GM10847 (cell line): ENCODE measurements around the gene CTSE.

Source experiments
- POLR2A ChIP-seq: IDR thresholded peaks from 2 replicates; pipeline ENCODE4 v1.6.1; 2011; ENCODE audit not compliant: insufficient read length; ENCODE audit errors: extremely low read depth

The CTSE gene

GRCh38 chr1:206021008-206021625 is 2.6 kb downstream of the CTSE start:
- no peak for TF ChIP-seq POLR2A

DNA sequence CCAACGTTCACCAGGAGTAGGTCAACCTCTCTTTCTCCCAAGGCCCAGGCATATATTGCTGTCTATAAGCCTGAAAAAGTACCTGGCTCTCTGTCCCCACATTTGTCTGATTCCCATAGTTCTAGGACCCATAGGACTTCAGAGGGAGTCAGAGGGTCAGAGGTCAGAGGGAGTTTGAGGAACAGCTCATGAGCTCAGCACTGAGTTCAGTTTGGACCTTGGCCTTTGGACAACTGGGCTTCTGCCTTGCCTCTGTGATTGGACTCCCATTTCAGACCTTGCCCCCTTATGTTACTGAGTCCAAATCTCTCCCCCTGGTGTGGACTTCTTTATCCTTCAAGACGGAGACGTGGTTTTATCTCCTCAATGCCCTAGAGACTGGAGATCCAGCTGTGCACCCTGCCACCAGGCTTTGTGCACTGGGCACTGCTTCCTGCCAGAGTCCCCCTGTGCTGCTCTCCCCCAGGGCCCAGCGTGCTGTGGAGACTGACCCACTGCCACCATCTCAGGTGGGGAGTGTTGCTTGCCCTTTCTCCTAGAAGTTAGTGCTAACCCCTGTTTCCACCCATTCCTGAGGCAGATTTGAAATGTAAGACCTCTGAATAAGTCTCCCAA is 3.2 kb downstream of the CTSE start:
- no peak for TF ChIP-seq POLR2A

DNA sequence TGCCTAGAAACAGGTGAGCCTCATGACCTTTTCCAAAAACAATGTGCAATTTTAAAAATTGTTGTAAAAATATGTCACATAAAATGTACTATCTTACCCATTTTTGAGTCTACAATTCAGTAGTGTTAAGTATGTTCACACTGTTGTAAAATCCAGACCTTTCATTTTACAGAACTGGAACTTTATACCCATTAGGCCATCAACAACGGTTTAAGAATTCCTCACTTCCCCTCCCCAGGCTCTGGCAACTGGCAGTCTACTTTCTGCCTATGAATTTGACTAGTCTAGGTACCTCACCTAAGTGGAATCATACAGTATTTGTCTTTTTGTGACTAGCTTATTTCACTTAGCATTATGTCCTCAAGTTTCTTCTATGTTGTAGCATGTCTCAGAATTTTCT is 8.6 kb downstream of the CTSE start:
- no peak for TF ChIP-seq POLR2A

DNA sequence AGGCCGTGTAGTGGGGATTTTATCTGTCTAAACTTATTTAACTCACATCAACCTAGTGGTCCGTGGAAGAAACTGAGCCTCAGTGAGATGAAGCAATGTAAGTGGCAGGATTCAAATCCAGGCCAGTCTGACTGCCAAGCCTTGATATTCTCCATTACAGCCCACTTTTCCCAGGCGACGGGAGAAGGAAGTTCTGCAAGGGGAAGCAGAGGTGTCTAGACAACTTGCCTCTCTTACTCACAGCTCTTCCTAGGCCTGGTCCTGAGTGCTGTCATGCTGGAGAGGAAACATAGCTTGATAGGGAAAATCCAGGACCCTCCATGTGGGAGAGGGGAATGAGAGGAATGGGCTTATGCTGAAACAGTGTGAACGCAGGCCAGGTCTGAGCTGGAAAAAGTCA is 9.1 kb downstream of the CTSE start:
- TF ChIP-seq POLR2A = no peak

DNA sequence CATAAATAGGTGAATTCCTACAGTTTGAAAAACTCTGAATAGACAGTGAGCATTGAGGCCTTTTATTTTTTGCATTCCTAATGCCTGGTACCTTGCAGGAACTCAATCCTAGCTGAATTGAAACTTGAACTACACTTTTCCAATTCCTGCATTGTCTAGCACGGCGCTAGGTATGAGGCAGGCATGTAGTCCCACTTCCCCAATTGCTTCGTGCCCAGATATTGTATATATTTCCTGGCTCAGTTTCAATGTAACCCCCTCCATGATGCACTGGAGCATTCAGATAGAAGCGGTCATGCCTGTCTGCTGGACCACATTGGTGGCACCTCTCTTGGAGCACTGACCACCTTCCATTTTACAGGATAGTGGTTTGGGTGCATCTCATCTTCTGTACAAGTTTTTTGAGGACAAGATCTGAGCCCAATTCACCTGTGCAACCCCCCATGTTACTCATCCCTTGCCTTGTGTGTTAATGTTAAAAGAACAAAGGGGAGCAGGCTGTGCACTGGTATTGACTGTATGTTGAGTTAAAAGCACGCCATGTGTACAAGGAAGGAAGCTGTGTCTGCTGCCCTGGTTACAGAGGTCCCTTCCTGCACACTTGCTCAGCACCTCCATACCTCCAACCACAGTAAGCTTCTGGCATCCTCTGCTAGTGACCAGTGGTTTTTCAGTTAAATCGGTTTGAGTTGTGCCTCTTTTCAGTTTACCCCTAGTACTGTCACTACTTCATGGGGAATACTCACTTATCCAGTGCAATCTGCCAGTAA is 10.5 kb downstream of the CTSE start:
- TF ChIP-seq POLR2A = no peak

- no peak for TF ChIP-seq POLR2A
Observed at GRCh38 chr1:206012086-206012859, 11.4 kb downstream of the CTSE start.

DNA sequence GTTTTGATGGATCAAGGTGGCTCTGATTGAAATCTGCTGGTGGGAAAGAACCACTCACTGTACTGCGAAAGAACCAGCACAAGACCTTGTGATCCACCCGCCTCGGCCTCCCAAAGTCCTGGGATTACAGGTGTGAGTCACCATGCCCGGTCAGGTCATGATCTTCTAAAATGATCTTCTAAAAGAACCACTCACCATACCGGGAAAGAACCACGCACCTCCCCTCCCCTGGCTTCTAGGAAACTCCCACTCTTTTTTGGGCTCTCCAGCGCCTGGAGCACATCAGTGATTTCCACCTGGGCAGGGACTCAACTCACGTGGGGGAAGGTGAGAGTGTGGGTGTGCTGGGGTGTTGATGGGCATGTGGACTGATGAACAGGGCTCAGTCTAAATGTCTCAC is 12.6 kb downstream of the CTSE start:
- no peak for TF ChIP-seq POLR2A

GRCh38 chr1:206010060-206010459 is 13.6 kb downstream of the CTSE start:
- no peak for TF ChIP-seq POLR2A

GRCh38 chr1:206006946-206007345 is 16.7 kb downstream of the CTSE start:
- TF ChIP-seq POLR2A = no peak

DNA sequence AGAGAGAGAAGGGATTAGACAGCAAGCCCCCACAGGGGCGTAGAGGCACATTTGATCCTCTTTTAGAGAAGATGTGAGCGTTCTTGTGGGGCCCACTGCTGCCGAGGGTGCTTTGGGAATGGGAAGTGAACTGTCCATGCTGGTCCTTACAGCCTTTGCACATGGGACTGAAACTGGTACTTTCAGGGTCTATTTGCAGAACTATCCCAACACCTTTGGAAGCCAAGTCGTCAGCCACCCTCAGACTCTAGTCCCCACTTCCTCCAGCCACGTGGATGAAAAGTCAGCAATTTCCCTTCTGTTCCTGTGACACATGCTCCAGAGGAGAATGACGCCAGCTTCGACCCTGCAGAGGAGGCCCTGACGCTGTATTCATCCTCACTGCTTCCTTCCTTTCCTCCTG is 17.9 kb downstream of the CTSE start:
- no peak for TF ChIP-seq POLR2A

DNA sequence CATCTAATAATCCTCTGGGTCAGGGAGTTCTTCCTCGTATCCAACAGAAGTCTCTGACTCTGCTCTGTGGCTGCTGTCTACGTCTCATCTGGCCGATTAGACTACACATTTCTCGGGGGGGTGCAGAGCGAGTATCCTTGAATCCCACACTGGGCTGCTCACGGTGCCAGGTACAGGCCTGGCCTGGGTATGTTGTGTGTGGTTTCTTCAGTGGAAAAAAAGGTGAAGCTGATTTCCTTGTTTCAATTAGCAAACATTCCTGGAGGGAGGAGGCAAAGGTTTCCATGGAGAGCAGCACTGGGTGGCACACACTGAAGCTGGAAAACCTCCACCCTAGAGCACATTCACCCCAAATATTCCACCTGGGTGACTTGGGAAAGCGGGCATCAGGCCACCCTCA is 18.5 kb downstream of the CTSE start:
- TF ChIP-seq POLR2A = no peak

GRCh38 chr1:206004826-206005225 is 18.9 kb downstream of the CTSE start:
- TF ChIP-seq POLR2A = no peak

GRCh38 chr1:206003854-206004800 is 19.6 kb downstream of the CTSE start:
- TF ChIP-seq POLR2A = no peak

DNA sequence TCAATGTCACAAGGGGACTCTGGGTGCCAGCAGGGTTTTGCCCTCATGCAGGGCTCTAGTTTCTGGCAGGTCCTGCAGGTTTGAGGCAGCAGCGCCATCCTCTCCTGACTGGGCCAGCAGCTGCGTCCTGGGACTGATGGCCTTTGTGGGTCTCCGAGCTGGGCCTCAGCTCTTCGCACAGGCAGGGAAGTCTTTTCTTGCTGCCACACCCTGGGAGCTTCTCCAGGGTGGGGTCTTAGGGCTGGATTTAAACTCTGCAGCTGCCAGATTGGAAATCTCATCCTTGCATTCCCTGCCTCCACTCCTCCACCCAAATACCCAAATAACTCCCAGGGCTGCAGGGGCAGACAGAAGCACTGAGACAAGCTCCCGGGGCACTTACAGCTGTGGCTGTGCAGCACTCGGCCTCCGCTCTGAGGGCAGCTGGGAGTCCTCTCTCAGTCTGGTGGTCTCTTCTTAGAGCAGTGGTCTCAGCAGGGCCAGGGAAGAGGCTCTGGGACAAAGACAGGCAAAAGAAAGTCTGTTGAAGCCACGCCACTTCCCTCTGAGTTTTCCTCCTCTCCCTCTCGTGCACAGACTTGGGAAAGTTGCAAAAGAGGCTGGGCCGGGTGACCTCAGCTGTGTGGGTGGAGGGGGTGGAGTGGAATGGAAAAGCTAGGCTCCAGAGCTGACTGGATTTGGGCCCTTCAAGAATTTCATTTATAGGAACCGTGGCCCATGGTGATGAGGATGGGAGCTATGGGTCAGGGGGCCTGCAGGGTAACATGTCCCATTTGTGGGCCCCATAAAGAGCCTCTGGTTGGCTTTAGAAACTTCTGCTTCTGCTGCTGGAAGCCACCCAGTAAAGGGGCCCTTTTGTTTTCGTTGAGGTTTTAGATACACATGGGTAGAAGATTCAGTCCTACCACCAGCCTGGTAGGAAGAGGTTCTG is 20.6 kb downstream of the CTSE start, which contains the start of gene RAB7B:
RAB7B (minus strand) TSS at position 525 of the 931 bp plus-strand sequence. CDS start 9,260 bp downstream, outside the sequence.
- no peak for TF ChIP-seq POLR2A

- no peak for TF ChIP-seq POLR2A
Observed at GRCh38 chr1:206002160-206002559, 21.5 kb downstream of the CTSE start.
